Smooth muscle cell (in vitro differentiated cells): ENCODE data around the gene VPS26B. TPM values are rescaled to one million over a fixed set of nuclear protein-coding genes. Genes with fewer than 3 reads are reported as not detected.
A peak's percentile ranks its signal among the peaks of the same experiment; 100 is the strongest.

Experiments
- DNase-seq: peaks from one replicate; lab custom pipeline; 2025; ENCODE audit not compliant: unreplicated experiment; lab: John Stamatoyannopoulos, UW
- H2AFZ ChIP-seq: fragments of 200-600 bp; sonication (generic); 2 replicates; pipeline ENCODE4 v1.6.0; 2016; ENCODE audit warnings: antibody characterized with exemption, low read depth, mild to moderate bottlenecking
- H3F3A ChIP-seq: fragments of 200-600 bp; sonication (generic); 2 replicates; pipeline ENCODE4 v1.6.0; 2017; ENCODE audit warnings: antibody characterized with exemption, low read depth
- H3K27ac ChIP-seq: fragments of 200-600 bp; sonication (generic); 2 replicates; pipeline ENCODE4 v1.5.1; 2016; ENCODE audit warnings: low read depth, mild to moderate bottlenecking
- H3K27me3 ChIP-seq: fragments of 200-600 bp; sonication (generic); 2 replicates; pipeline ENCODE4 v1.6.1; 2016; ENCODE audit warnings: low read depth, mild to moderate bottlenecking
- H3K36me3 ChIP-seq: fragments of 200-600 bp; sonication (generic); 2 replicates; pipeline ENCODE4 v1.5.1; 2016; ENCODE audit warnings: low read depth
- H3K4me1 ChIP-seq: fragments of 200-600 bp; sonication (generic); 2 replicates; pipeline ENCODE4 v1.5.1; 2016; ENCODE audit warnings: low read depth
- H3K4me2 ChIP-seq: fragments of 200-600 bp; sonication (generic); 2 replicates; pipeline ENCODE4 v1.6.0; 2016; ENCODE audit warnings: mild to moderate bottlenecking
- H3K4me3 ChIP-seq: fragments of 200-600 bp; sonication (generic); 2 replicates; pipeline ENCODE4 v1.5.1; 2016; ENCODE audit warnings: mild to moderate bottlenecking
- H3K79me2 ChIP-seq: fragments of 200-600 bp; sonication (generic); 2 replicates; pipeline ENCODE4 v1.6.0; 2016; ENCODE audit warnings: low read depth, mild to moderate bottlenecking
- H3K9ac ChIP-seq: fragments of 200-600 bp; sonication (generic); 2 replicates; pipeline ENCODE4 v1.6.0; 2016; ENCODE audit warnings: low read depth
- H3K9me3 ChIP-seq: fragments of 200-600 bp; sonication (generic); replicated peaks from 2 replicates; pipeline ENCODE4 v1.5.1; 2016; ENCODE audit warnings: low read depth
- H4K20me1 ChIP-seq: fragments of 200-600 bp; sonication (generic); 2 replicates; pipeline ENCODE4 v1.6.0; 2016; ENCODE audit warnings: low read depth
- WGBS: methylation state at CpG from one replicate; pipeline ENCODE4 v1.1.7; 2016; ENCODE audit warnings: low lambda C conversion rate; 5-methylcytosine and 5-hydroxymethylcytosine counted together
- polyA plus RNA-seq: library from polyadenylated mRNA; unstranded; fragments of >200 nt; fragmentation: Nextera tagmentation; extraction: Ambion mirVana; gene quantifications from 2 replicates; pipeline ENCODE4 v1.2.1, GENCODE V29; 2016
- total RNA-seq: library from RNA; depleted of rRNA; stranded (reverse); fragments of >200 nt; gene quantifications from 2 replicates; pipeline ENCODE4 v1.2.3, GENCODE V29; 2014
- TF ChIP-seq, protein P1 (sequence below): fragments of 200-600 bp; sonication (generic); IDR thresholded peaks from 2 replicates; pipeline ENCODE4 v1.5.1; 2017; ENCODE audit warnings: borderline replicate concordance, mild to moderate bottlenecking, antibody characterized with exemption; ENCODE audit not compliant: insufficient read depth, poor library complexity, severe bottlenecking

VPS26B gene
- total and polyA plus RNA-seq, 2 experiments from 2014 or later: 30.7 to 48.4 TPM

DNA sequence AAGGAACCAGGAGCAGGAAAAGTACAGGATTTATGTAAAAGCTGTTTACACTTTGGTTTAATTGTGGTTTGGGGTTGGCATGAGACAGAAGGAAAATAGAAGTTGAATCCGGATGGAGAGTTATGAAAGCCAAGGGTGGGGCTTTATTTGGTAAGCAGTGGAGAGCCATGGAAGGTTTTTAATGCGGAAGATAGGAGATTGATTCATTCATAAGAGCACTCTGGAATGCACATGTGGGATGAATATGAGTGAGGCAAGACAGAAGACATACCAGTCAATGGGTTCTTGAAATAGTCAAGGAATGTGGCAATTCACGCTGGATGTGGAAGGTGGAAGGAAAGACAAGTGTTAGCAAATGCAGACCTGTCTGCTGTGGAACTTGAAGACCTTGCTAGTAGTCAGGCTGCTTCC lies 42.4 kb downstream of the VPS26B start:
- H4K20me1 ChIP-seq: no peaks in the 10 kb centered on the region
- 27% methylated on average over 3 of the region's 3 CpGs for WGBS
- H3K79me2 ChIP-seq: no peaks in the 10 kb centered on the region
- H3K4me1 ChIP-seq: no peaks in the 10 kb centered on the region
- H3F3A ChIP-seq: no peaks in the 10 kb centered on the region
- H3K4me3 ChIP-seq: no peak overlapping the region
- no peaks in the 10 kb centered on the region for H3K36me3 ChIP-seq
- TF ChIP-seq, protein P1, sequence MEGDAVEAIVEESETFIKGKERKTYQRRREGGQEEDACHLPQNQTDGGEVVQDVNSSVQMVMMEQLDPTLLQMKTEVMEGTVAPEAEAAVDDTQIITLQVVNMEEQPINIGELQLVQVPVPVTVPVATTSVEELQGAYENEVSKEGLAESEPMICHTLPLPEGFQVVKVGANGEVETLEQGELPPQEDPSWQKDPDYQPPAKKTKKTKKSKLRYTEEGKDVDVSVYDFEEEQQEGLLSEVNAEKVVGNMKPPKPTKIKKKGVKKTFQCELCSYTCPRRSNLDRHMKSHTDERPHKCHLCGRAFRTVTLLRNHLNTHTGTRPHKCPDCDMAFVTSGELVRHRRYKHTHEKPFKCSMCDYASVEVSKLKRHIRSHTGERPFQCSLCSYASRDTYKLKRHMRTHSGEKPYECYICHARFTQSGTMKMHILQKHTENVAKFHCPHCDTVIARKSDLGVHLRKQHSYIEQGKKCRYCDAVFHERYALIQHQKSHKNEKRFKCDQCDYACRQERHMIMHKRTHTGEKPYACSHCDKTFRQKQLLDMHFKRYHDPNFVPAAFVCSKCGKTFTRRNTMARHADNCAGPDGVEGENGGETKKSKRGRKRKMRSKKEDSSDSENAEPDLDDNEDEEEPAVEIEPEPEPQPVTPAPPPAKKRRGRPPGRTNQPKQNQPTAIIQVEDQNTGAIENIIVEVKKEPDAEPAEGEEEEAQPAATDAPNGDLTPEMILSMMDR: no peak
- H3K4me2 ChIP-seq: peak overlapping the region; percentile 46
- DNase-seq: no peak
- no peak overlapping the region for H3K9ac ChIP-seq
- H3K27ac ChIP-seq: no peak overlapping the region
- H3K9me3 ChIP-seq: no peaks in the 10 kb centered on the region
- H2AFZ ChIP-seq: no peak overlapping the region
- H3K27me3 ChIP-seq: peaks cover 12% of the 10 kb centered on the region

DNA sequence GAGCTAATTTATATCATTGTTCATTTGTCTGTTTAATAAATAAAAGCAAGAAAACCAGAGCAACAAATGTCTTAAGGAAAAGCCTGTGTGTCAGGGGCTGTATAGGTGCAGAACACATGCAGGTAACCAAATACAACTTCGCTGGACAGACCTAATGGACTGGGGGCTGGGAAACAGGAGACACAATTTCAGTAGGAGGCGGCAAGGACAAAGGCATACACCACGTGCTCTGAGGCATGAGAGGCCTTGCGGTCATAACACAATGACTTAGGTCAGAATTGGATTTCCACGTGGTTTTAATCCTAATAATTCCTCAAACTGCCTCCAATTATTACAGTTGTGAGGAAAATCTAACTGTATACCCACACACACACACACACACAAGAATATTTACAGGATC lies 43.0 kb downstream of the VPS26B start:
- Histone ChIP-seq H3K27me3 (peaks cover 15% of the 10 kb centered on the region), H3K9ac (no peak overlapping the region), H3K4me3 (no peak overlapping the region), H3K27ac (no peak overlapping the region), H3K4me1 (no peaks in the 10 kb centered on the region), H3K9me3 (no peaks in the 10 kb centered on the region), H3K79me2 (no peaks in the 10 kb centered on the region), H3K36me3 (no peaks in the 10 kb centered on the region), H3K4me2 (no peak overlapping the region), H2AFZ (no peak overlapping the region), H3F3A (no peaks in the 10 kb centered on the region), H4K20me1 (no peaks in the 10 kb centered on the region)
- TF ChIP-seq, protein P1: no peak
- DNase-seq: no peak
- 67% methylated on average over 5 of the region's 5 CpGs for WGBS

DNA sequence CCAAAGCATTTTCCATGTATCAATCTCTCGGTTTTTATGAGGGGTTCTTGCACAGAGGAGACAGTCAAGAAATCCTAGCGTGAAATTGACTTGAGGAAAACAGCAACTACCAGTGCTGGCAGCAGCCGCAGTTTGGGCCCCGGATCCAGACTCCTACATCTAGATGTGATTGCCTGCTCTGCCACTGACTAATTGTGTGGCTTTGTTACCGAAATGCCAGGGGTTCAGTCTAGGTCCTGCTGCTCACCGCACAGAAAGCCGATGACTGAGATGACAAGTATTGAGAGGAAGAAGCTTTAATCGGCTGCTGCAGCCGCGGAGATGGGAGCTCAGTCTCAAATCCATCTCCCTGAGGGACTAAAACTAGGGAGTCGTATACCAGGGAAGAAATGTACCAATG lies 43.5 kb downstream of the VPS26B start:
- no peak overlapping the region for H3K4me3 ChIP-seq
- H3K27ac ChIP-seq: no peak overlapping the region
- H2AFZ ChIP-seq: no peak overlapping the region
- H3K9ac ChIP-seq: no peak overlapping the region
- H3K9me3 ChIP-seq: no peaks in the 10 kb centered on the region
- peaks cover 21% of the 10 kb centered on the region for H3K27me3 ChIP-seq
- H4K20me1 ChIP-seq: no peaks in the 10 kb centered on the region
- H3K4me1 ChIP-seq: no peaks in the 10 kb centered on the region
- no peak overlapping the region for H3K4me2 ChIP-seq
- H3K36me3 ChIP-seq: no peaks in the 10 kb centered on the region
- H3K79me2 ChIP-seq: no peaks in the 10 kb centered on the region
- TF ChIP-seq, protein P1: no peak
- whole genome bisulfite sequencing: 90% methylated on average over 11 of the region's 11 CpGs
- DNase-seq: no peak
- H3F3A ChIP-seq: no peaks in the 10 kb centered on the region

DNA sequence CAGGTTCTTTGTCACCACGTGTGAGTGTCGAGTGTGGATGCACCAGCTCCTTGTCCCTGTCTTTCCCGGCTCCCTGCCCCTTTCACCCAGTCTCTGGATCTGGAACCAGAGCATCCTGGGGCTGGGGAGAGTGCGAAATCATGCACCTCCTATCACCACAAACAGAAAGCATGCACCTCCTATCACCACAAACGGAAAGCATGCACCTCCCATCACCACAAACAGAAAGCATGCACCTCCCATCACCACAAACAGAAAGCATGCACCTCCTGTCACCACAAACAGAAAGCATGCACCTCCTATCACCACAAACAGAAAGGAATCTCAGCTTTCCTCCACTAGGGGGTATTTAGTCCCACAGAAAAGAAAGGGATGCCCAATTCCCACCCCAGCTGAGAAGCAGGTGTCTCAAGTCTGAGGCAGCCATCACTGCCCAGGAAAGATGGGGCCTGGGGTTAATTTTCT lies 45.8 kb downstream of the VPS26B start:
- DNase-seq: no peak
- Histone ChIP-seq H3K36me3 (no peaks in the 10 kb centered on the region), H3K4me3 (no peak overlapping the region), H3K79me2 (no peaks in the 10 kb centered on the region), H4K20me1 (no peaks in the 10 kb centered on the region), H3K9me3 (no peaks in the 10 kb centered on the region), H3K27ac (no peak overlapping the region), H3K4me1 (no peaks in the 10 kb centered on the region), H3K4me2 (no peak overlapping the region), H2AFZ (no peak overlapping the region), H3K9ac (no peak overlapping the region), H3K27me3 (peaks cover 44% of the 10 kb centered on the region), H3F3A (no peaks in the 10 kb centered on the region)
- whole genome bisulfite sequencing: 64% methylated on average over 5 of the region's 5 CpGs
- TF ChIP-seq, protein P1: peak; percentile 8
